ENCODE data around the gene SEMA7A. TPM values are rescaled to one million over a fixed set of nuclear protein-coding genes. Genes with fewer than 3 reads are reported as not detected.

Gene SEMA7A
- total RNA-seq, 3 donors from 2014 or later, result 0.80 to 1.3 (median 0.88) TPM

- H3K27me3 ChIP-seq, result peaks cover 3 to 9% of the 10 kb centered on the region in 2 donors
- no peaks in the 10 kb centered on the region for H3K9me3 ChIP-seq
- no peak for TF ChIP-seq POLR2AphosphoS5 (IDR thresholded peaks at IDR 0.05)
- no peak for TF ChIP-seq POLR2A (IDR thresholded peaks at IDR 0.05)
- no peak for TF ChIP-seq CTCF (IDR thresholded peaks at IDR 0.05)
- no peak overlapping the region for H3K27ac ChIP-seq
- H3K36me3 ChIP-seq, result no peaks in the 10 kb centered on the region
- no peak overlapping the region for H3K4me3 ChIP-seq
- intact Hi-C loops (cut with DNase I; ENCODE audit: low total_unique reads), result no loop called here
- H3K4me1 ChIP-seq, result peaks cover 4 to 8% of the 10 kb centered on the region in 2 donors
- DNase-seq (ENCODE audit: low spot score in 2 of 2), result no peak
These were observed 2.1 kb downstream of the SEMA7A start for GRCh38 chr15:74431645-74432044.

- H3K9me3 ChIP-seq, result no peaks in the 10 kb centered on the region
- H3K4me3 ChIP-seq, result no peak overlapping the region
- peaks cover 4 to 8% of the 10 kb centered on the region in 2 donors for H3K4me1 ChIP-seq
- H3K36me3 ChIP-seq, result no peaks in the 10 kb centered on the region
- intact Hi-C loops (cut with DNase I; ENCODE audit: low total_unique reads), result no loop called here
- no peak for DNase-seq (ENCODE audit: low spot score in 2 of 2)
- H3K27ac ChIP-seq, result no peak overlapping the region
- peaks cover 3 to 9% of the 10 kb centered on the region in 2 donors for H3K27me3 ChIP-seq
- no peak for TF ChIP-seq POLR2AphosphoS5 (IDR thresholded peaks at IDR 0.05)
- TF ChIP-seq POLR2A (IDR thresholded peaks at IDR 0.05), result no peak
- no peak for TF ChIP-seq CTCF (IDR thresholded peaks at IDR 0.05)
These were observed 2.6 kb downstream of the SEMA7A start for GRCh38 chr15:74431116-74431515.

GRCh38 chr15:74430510-74430951, 3.2 kb downstream of the SEMA7A start:
- TF ChIP-seq POLR2AphosphoS5 (IDR thresholded peaks at IDR 0.05), result no peak
- no peak for TF ChIP-seq CTCF (IDR thresholded peaks at IDR 0.05)
- TF ChIP-seq POLR2A (IDR thresholded peaks at IDR 0.05), result no peak
- intact Hi-C loops (cut with DNase I; ENCODE audit: low total_unique reads), result no loop called here
- no peak for DNase-seq (ENCODE audit: low spot score in 2 of 2)
- no peak overlapping the region for H3K27ac ChIP-seq
- H3K9me3 ChIP-seq, result no peaks in the 10 kb centered on the region
- peaks cover 4 to 8% of the 10 kb centered on the region in 2 donors for H3K4me1 ChIP-seq
- H3K4me3 ChIP-seq, result no peak overlapping the region
- no peaks in the 10 kb centered on the region for H3K36me3 ChIP-seq
- peaks cover 3 to 9% of the 10 kb centered on the region in 2 donors for H3K27me3 ChIP-seq

- Histone ChIP-seq H3K9me3 (no peaks in the 10 kb centered on the region), H3K27ac (no peak overlapping the region), H3K4me3 (no peak overlapping the region), H3K36me3 (no peaks in the 10 kb centered on the region), H3K4me1 (peaks cover 4 to 8% of the 10 kb centered on the region in 2 donors), H3K27me3 (peaks cover 3 to 9% of the 10 kb centered on the region in 2 donors)
- DNase-seq (ENCODE audit: low spot score in 2 of 2), result no peak
- intact Hi-C loops (cut with DNase I; ENCODE audit: low total_unique reads), result no loop called here
- no peak for TF ChIP-seq POLR2AphosphoS5 (IDR thresholded peaks at IDR 0.05)
- TF ChIP-seq CTCF (IDR thresholded peaks at IDR 0.05), result no peak
- no peak for TF ChIP-seq POLR2A (IDR thresholded peaks at IDR 0.05)
These were observed 3.9 kb downstream of the SEMA7A start for GRCh38 chr15:74429781-74430400.

- intact Hi-C loops (cut with DNase I; ENCODE audit: low total_unique reads), result no loop called here
- no peak overlapping the region for H3K4me3 ChIP-seq
- H3K9me3 ChIP-seq, result no peaks in the 10 kb centered on the region
- no peak overlapping the region for H3K27ac ChIP-seq
- TF ChIP-seq POLR2AphosphoS5 (IDR thresholded peaks at IDR 0.05) (no peak), POLR2A (IDR thresholded peaks at IDR 0.05) (no peak), CTCF (IDR thresholded peaks at IDR 0.05) (no peak)
- H3K27me3 ChIP-seq, result peaks cover 3 to 9% of the 10 kb centered on the region in 2 donors
- no peaks in the 10 kb centered on the region for H3K36me3 ChIP-seq
- no peak for DNase-seq (ENCODE audit: low spot score in 2 of 2)
- H3K4me1 ChIP-seq, result peaks cover 4 to 8% of the 10 kb centered on the region in 2 donors
These were observed 4.6 kb downstream of the SEMA7A start for GRCh38 chr15:74428970-74429780.
